NCI-H1417 (cell line): ENCODE data around the gene CTIF.
"Not testable (repeated sequence)": the region's sequence is repeated elsewhere in the genome, so short reads cannot be mapped to it uniquely, and the experiment has no call there.

Experiments used
- DNase-seq, 3 experiments: peaks; one replicate each; lab custom pipeline; 2025; lab: John Stamatoyannopoulos, UW

CTIF gene

GRCh38 chr18:48708807-48709206 lies 170.0 kb downstream of the CTIF start:
- DNase-seq, result no peak

GRCh38 chr18:48709371-48710062 lies 170.7 kb downstream of the CTIF start:
- no peak for DNase-seq

GRCh38 chr18:48711651-48712486 lies 173.0 kb downstream of the CTIF start:
- DNase-seq, result peak in 2 of 3 experiments; percentile 34 to 76

- DNase-seq, result no peak
Observed at GRCh38 chr18:48713309-48713708, 174.5 kb downstream of the CTIF start.

- no peak for DNase-seq
Observed at GRCh38 chr18:48714873-48715272, 176.0 kb downstream of the CTIF start.

- no peak for DNase-seq
Observed at GRCh38 chr18:48715711-48716361, 177.0 kb downstream of the CTIF start.

GRCh38 chr18:48717227-48717626 lies 178.4 kb downstream of the CTIF start:
- not testable (repeated sequence) for DNase-seq

- DNase-seq, result no peak
Observed at GRCh38 chr18:48718251-48718959, 179.6 kb downstream of the CTIF start.

GRCh38 chr18:48719388-48719787 lies 180.6 kb downstream of the CTIF start:
- no peak for DNase-seq

GRCh38 chr18:48719974-48720654 lies 181.3 kb downstream of the CTIF start:
- DNase-seq, result no peak

- DNase-seq, result no peak
Observed at GRCh38 chr18:48720655-48721025, 181.8 kb downstream of the CTIF start.

- no peak for DNase-seq
Observed at GRCh38 chr18:48721312-48721711, 182.5 kb downstream of the CTIF start.

GRCh38 chr18:48723016-48723415 lies 184.2 kb downstream of the CTIF start:
- DNase-seq, result no peak

GRCh38 chr18:48723837-48724236 lies 185.0 kb downstream of the CTIF start:
- DNase-seq, result no peak

- peak in 2 of 3 experiments; percentile 38 to 62 for DNase-seq
Observed at GRCh38 chr18:48724442-48724841, 185.6 kb downstream of the CTIF start.

GRCh38 chr18:48724939-48725338 lies 186.1 kb downstream of the CTIF start:
- DNase-seq, result no peak

GRCh38 chr18:48725562-48725961 lies 186.7 kb downstream of the CTIF start:
- DNase-seq, result no peak

GRCh38 chr18:48727681-48728080 lies 188.8 kb downstream of the CTIF start:
- no peak for DNase-seq

- DNase-seq, result no peak
Observed at GRCh38 chr18:48728204-48728833, 189.5 kb downstream of the CTIF start.

GRCh38 chr18:48729404-48729803 lies 190.6 kb downstream of the CTIF start:
- no peak for DNase-seq

GRCh38 chr18:48730010-48730409 lies 191.2 kb downstream of the CTIF start:
- DNase-seq, result no peak
